HG03442 (cell line): ENCODE results near the gene OR5H2.
"Not testable (repeated sequence)": the region's sequence is repeated elsewhere in the genome, so short reads cannot be mapped to it uniquely, and the experiment has no call there.

Source experiments
- ATAC-seq: cut with Tn5 transposase; IDR thresholded peaks from one replicate; pipeline ENCODE4 v1.9.1; 2021; ENCODE audit warnings: mild to moderate bottlenecking, moderate library complexity; ENCODE audit not compliant: unreplicated experiment

The OR5H2 gene

DNA sequence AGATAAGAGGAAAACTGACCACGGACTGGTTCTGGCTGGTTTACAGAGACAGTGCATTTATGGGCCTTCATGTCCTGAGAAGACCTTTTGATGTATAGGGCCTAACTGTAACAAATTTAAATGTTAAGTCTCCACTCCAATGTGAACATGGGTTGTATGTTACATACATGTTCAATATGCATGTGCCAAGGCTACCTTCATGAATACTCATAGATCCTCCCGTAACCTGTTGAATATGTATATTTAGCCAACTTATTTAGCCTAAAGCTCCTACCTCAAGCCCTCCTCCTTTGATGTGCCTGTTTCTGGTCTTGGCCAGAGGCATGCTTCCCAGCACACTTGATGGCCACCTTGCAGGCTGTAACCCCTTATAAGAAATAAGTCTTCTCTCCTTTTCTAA lies at the start of gene OR5H2:
TSS of gene OR5H2 (plus strand) at position 301 of the 400 bp plus-strand sequence. CDS start 398 bp downstream, outside the sequence.
- no peak for ATAC-seq

DNA sequence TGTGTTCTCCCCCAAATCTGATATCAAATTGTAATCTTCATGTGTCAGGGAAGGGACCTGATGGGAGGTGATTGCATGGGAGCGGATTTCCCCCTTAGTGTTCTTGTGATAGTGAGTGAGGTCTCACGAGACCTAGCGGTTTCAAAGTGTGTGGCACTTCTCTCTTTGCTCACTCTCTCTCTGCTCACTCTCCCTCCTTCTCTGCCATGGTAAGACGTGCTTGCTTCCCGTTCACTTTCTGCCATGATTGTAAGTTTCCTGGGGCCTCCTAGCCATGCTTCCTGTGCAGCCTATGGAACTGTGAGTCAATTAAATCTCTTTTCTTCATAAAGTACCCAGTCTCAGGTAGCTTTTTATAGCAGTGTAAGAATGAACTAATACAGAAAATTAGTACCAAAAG lies 48.8 kb upstream of the OR5H2 start:
- no peak for ATAC-seq

DNA sequence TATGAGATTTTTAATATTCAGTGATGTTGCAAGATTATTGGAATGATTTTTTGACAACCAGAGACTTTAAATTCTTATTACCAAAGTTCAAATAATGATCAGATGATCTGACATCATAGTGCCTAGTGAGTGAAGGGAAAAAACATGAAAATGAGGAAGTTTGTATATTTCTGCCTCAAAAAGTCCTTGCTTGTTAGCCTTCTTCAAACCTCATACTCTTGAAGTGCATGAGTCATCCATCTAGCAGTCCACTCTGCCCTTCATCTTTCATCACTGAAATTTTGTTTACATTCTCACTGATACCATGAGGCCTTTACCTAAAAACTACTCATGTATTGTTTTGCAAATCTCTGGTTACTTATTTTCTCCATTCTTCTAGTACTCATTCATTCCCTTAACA lies 42.2 kb upstream of the OR5H2 start:
- ATAC-seq: no peak

DNA sequence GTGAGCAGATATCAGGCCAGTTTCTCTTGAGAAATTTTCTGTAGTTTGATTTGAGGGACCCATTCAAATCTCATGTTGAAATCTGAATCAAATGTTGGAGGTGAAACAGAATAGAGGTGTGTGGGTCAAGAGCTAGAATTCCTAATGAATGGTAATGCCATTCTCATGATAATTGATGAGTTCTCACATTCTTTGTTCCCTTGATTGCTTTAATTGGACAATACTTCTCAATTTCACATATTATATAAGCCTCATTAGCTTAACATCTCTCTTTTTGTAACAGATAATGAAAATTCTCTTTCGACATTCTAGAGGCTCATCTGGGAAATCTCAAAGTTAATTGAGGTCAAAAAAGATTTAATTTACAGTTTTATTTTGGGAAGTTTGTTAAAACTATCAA lies 40.1 kb upstream of the OR5H2 start:
- ATAC-seq: no peak

DNA sequence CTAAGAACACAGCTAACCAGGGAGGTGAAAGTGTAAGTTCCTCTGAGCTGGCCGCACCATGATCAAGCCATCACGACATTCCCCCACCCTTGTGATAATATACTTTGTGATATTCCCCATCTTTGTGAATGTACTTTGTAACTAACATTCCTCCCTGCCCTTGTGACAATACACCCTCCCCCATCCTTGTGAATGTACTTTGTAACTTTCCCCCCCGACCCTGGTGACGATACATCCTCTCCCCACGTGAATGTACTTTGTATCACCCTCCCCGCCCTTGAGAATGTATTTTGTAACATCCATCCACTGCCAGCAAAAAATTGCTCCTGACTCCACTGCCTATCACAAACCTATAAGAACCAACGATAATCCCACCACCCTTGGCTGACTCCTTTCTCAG lies 38.5 kb upstream of the OR5H2 start:
- ATAC-seq: no peak

DNA sequence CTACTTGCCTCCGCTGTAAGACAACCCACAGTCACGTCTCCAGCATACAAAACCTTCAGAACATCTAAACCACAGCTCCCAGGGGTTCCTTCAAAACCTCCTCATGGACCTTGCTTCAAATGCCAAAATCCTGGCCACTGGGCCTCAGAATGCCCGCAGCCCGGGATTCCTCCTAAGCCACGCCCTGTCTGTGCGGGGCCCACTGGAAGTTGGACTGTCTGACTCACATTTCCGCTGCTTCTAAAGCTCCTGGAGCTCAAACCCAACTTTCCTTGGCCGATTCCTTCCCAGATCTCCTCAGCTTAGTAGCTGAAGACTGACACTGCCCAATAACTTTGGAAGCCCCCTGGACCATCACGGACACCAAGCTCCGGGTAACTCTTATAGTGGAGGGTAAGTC lies 36.2 kb upstream of the OR5H2 start:
- no peak for ATAC-seq

DNA sequence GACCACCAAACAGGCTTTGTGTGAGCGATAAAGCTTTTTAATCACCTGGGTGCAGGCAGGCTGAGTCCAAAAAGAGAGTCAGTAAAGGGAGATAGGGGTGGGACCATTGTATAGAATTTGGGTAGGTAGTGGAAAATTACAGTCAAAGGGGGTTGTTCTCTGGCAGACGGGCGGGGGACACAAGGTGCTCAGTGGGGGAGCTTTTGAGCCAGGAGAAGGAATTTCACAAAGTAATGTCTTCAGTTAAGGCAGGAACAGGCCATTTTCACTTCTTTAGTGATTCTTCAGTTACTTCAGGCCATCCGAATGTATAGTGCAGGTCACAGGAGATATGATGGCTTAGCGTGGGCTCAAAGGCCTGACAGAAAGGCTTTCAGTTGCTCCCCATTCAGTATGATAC lies 26.3 kb upstream of the OR5H2 start:
- ATAC-seq: not testable (repeated sequence)

DNA sequence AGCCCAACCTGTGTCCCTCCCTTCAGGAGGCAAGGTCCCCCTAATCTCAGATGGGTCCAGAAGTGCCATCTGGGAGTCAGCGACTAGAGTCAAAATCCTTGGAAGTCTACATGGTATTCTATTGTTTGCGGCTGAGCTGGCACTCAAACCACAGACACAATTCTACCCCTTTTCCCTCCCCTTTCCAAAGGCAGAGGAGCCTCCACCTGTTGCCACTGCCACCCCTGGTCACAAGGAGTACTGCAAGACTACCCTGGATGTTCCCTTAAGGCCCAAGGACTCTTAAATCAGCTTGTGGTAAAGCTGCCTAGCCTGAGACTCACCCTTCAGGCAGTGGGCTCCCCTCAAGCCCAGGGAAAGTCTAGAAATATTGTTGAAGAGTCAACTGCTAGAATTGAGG lies 22.6 kb upstream of the OR5H2 start:
- peak; percentile 75 for ATAC-seq

DNA sequence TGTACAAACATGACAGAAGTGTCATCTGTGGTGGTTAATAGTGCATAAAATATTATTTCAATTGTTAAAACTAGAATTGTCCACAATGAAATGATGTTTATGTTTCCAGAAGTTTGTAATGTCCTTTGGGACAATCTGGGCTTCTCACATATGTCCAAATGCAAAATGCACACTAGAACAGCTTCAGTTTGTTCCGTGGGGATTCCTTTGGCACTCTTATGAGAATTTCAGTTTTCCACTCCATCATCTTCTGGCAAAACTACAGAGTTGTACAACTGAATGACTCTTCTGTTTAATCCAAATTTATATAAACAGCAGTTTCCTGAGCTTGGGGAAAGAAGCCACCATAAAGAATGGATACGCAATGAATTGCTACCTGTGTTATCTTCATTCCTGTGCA lies 20.3 kb upstream of the OR5H2 start:
- ATAC-seq: no peak

DNA sequence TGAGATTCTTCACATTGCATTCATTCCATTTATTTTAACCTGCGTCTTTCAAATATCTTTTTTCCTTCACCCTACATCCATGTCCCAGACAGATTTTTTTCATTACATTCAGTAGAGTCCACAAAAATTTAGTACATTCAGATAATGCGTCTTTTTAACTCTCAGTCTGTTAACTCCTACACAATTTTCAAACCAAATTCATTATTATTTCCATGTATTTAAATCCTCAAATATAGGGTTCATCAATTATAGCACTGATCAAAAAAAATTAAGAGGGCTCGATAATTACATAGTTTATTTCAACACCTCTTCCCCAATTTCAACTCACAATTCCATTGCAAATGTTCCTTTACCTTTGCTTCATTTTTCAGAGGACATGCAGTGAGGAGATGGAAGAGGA lies 18.4 kb upstream of the OR5H2 start, which contains the start of gene OR5H6:
TSS of gene OR5H6 (plus strand) at position 301 of the 400 bp plus-strand sequence. CDS start at position 390, 89 bp downstream.
- no peak for ATAC-seq

DNA sequence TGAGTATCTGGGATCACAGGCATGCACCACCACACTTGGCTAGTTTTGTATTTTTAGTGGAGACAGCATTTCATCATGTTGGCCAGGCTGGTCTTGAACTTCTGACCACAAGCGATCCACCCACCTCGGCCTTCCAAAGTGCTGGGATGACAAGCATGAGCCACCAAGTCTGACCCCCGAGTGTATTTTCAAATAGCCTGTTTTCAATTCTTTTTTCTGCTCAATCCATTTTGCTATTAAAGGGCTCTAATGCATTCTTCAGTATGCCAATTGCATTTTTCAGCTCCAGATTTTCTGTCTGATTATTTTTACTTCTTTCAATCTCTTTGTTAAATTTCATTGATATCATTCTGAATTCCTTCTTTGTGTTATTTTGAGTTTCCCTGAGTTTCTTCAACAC lies 12.5 kb upstream of the OR5H2 start:
- no peak for ATAC-seq

DNA sequence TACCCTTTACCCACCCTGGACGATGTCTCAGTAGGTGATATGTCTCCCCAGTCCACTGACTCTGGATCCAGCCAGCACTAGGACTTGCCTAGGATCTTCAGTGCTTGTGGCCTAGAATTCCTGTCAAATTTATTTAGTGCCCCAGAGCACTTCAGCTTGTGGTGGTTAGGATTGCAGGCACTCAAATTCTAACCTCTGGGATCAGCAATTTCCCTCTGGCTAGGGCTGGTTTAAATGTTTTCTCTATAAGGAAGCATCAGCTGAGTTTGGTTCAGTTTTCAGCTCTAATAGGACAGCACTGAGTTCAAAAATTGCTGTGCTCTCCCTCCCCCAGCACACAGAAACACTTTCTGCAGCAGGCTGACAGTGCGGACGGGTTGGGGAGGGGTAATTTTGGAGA lies 10.2 kb upstream of the OR5H2 start:
- no peak for ATAC-seq

DNA sequence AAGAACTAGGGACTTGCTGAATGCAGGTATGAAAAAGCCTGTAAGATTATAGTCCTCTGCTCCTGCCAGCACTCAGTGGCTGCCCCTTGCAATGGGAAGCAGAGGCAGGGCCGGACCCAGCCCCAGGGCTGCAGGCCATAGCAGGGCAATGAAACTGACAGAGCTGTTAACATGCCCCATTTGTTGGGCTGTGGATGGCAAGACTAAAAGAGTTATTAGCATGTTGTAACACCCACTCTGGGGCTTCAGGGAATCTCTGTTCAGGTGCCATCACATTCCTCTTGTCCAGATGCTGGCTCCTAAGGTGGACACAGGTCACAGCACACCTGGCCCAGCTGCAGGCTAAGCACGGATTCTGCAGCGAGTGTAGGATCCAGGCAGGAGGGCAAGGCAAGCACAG lies 7.4 kb upstream of the OR5H2 start:
- no peak for ATAC-seq

DNA sequence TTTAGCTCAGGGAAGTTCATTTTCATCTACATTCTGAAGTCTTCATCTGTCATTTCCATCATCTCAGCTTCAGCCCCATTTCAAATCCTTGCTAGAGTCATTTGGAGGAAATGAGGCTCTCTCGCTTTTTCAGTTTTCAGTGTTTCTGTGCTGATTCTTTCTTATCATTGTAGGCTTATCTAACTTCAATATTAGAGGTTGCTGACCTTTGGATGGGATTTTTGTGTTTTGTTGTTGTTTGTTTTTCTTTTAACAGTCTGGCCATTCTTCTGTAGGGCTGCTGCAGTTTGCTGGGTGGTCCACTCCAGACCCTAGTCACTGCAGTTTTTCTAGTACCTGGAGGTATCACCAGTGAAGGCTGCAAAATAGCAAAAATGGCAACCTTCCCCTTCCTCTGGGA lies 8.6 kb downstream of the OR5H2 start:
- no peak for ATAC-seq

DNA sequence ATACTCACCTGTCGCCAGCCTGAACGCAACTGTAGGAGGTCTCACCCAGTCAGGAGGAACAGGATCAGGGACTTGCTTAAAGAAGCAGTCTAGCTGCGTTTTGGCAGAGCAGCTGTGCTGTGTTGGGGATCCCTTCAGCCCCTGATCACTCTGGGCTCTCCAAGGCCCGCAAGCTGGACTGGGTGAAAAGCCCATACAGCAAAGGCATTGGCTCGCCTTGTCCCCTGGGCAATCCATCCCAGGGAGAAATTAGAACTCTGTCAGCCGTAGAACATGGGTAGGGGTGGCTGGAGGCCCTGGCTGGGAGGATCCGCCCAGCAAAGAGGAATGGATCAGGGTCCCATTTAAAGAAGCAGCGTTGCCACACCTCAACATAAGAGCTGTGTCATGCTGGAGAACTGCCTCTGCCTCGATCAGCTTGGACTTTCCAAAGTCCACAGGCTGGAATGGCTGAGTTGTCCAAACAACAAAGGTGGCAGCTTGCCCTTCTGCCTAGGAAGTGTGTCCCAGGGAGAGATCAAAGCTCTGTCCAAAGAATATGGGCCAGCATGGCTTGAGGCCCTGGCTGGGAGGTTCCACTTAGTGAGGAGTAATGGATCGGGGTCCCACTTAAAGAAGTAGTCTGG lies 9.1 kb downstream of the OR5H2 start:
- ATAC-seq: no peak

DNA sequence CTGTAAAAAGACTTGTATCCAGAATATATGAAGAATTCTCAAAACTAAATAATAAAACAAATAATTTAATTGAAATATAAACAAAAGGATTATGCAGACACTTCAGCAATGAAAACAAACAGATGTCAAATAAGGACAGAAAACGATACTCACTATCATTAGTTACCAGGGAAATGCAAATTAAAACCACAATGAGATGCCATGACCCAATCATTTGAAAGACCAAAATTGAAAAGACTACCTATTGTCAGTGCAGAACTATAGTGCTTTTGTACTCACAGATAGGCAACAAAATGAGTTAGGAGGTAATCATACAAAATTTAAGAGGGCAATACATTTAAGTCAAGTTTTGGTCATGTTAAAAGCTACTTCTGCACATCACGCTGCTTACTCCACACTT lies 39.8 kb downstream of the OR5H2 start:
- ATAC-seq: no peak

DNA sequence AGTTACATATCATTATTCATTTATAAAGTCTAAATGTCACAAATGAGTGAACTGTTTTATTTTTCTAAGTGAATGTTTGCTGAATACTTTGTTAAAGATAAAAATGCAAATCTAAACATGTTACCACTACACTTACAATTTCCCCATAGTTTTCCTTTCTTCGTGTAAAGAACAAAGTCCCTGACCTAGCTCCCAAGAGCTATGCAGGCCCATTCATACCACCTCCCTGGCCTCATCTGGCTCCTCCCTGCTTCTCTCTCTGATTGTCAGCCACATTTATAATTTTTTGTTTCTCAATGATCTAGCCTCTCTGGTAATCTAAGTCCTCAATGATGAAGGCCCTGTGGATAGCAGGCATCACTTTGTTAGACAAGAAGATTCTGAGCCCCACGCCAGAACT lies 40.4 kb downstream of the OR5H2 start:
- no peak for ATAC-seq

DNA sequence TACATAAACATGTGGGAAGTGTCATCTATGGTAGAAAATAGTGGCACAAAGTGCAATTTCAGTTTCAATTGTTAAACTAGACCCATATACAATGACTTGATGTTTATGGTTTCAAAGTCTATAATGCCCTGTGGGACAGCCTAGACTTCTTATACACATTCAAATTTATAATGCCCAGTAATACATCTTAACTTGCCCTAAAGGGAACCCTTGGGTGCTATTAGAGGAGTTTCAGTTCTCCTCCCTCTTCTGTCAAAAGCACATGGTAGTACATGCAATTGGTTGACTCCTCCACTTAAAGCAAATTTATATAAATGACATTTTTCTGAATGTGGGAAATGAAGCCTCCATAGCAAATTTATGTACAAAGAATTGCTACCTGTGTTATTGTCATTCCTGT lies 41.1 kb downstream of the OR5H2 start:
- ATAC-seq: no peak

DNA sequence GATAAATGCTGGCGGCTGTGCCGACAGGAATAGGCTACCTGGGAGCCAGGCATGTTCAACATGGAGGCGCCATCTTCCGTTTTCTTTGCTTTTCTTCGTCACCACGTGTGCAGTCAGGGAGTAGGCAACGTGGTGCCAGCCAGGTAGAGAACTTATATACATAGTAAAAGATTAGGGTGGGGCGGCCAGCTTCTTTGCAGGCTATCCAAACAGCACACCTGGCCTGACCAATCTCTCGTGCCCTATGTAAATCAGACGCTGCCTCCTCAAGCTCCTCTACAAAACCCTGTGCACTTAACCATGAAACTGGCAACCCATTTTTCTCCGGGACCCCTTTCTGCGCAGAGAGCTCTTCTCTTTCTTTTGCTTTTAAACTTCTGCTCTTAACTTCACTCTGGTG lies 42.8 kb downstream of the OR5H2 start:
- no peak for ATAC-seq

DNA sequence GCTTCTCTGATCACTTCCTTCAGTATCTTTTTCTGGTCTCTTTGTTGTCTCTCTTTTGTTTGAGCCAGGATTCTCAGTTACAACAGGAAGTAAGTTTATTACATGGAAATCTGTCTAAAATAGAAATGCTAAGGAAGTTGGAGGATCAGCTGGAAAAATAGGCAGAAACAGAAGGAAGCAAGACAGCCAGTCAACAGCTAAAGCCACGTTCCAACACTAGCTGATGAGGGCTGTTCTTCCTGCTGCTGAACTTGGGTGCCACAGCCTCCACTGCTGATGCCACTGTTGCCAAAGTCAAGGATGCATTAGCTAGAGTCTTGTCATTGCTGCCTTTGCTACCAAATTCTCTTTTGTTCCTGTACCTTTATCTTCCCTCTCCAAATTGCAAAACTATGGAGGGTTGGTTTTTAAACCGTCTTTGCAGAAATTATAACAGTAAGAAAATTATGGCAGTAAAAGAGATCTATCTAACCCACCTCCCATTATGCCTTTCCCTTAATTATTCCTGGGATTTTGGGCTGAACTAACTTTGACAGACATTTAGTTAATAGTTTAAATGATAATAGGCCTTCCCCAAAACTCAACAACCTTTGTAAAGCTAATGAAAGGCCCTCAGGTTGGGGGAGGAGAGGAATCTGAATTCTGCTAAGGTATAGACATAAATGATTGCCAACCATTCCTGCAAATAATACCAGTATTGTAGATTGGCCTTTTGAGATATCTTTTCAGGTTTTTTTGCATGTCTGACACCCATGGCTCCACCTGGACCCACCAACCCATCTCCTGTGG lies 44.0 kb downstream of the OR5H2 start:
- no peak for ATAC-seq

DNA sequence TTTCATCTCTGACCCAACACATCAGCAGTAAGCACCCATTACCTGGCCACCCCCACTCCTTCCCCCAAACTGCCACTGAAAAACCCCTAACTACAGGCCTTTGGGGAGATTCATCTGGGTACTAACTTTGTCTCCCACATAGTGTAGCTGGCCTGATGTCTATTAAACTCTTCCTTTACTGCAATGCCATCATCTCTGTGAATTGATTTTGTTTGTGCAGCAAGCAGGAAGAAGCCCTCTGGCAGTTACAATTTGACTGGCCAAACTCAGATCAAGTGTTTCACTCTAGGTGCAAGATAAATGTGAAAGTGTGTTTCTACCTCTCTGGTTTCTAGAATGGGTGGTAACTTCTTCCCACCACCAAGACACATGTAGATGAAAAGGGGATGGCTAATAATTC lies 44.6 kb downstream of the OR5H2 start:
- peak; percentile 66 for ATAC-seq

DNA sequence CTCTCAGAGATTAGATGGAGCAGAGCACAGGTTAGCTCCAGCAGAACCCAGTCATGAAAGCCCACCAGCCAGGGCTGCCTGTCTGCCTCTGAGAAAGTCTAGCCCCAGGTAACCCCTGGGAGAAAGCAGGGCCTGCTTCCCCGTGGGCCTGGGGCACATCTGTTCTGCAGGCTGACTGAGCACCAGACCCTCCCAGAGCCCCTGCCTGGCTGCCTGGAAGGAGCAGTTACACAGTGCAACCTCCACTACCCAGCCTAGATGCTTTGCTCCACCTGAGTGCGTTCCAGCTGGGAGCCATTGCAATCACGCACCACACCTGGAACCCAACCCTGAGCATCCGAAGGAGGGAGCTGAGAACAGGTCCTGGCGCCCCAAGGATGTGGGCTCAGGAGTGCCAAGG lies 46.6 kb downstream of the OR5H2 start:
- ATAC-seq: no peak
